ENCODE measurements around the gene PBXIP1.

Gene PBXIP1

GRCh38 chr1:154953611-154954038 lies 2.3 kb downstream of the PBXIP1 start:
- no peak for DNase-seq

DNA sequence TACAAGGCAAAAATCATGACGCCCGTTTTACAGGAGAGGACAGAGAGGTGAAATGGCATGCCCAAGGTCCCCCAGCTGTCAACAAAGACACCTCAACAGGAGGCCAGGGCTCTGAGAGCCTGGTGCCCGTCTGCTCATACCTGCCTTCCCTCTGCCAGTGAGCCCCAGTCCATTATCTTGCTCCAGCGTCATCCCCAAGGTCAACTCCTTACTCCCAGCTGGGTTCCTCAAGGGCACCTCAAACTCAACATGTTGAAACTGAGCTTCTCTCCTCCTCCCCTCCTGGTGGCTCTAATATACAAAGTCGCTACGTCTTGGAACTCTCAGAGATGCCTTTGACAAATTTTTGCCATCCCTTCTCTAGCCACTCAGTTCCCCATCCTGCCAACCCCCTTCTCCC lies 3.2 kb downstream of the PBXIP1 start:
- no peak for DNase-seq

GRCh38 chr1:154951901-154952657 lies 3.8 kb downstream of the PBXIP1 start:
- no peak for DNase-seq

GRCh38 chr1:154948079-154948478 lies 7.8 kb downstream of the PBXIP1 start:
- no peak for DNase-seq

- DNase-seq = no peak
Observed at GRCh38 chr1:154945962-154946850, 9.7 kb downstream of the PBXIP1 start.

DNA sequence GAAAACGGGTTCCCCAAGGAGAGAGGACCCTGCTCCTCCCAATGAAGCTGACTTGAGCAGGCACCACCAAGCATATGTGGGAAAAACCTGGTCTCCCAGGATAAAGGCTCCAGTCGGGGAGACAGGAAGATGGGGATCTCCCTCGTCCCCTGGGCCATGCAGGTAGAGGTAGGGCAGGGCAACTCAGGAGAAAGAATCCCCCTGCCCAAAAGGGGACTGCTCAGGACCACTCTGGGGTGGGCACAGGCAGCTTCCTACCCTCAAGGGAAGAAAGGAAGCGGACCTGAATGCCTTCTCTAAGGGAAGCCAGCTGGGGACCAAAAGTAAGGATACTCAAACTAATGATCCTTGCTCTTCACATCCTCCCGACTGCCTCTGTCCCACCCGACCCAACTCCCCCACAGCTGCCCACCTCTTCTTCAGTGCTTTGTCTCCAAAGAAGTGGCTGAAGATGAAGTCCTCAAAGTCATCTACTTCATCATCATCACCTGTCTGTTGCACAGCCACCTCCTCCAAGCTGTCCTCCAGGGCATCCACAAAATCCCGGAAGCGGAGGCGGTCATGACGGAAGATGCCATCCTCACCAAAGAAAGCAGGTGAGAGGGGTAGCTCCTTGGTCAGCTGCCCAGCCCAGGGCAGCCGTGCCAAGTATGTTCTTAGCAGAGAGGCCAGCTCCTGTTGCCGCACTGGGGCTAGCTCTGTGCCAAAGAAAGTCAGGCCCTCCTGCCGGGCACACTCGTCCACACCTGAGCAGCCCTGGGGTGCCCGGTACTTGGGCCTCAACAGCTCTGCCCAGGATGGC lies 10.5 kb downstream of the PBXIP1 start:
- DNase-seq = no peak

DNA sequence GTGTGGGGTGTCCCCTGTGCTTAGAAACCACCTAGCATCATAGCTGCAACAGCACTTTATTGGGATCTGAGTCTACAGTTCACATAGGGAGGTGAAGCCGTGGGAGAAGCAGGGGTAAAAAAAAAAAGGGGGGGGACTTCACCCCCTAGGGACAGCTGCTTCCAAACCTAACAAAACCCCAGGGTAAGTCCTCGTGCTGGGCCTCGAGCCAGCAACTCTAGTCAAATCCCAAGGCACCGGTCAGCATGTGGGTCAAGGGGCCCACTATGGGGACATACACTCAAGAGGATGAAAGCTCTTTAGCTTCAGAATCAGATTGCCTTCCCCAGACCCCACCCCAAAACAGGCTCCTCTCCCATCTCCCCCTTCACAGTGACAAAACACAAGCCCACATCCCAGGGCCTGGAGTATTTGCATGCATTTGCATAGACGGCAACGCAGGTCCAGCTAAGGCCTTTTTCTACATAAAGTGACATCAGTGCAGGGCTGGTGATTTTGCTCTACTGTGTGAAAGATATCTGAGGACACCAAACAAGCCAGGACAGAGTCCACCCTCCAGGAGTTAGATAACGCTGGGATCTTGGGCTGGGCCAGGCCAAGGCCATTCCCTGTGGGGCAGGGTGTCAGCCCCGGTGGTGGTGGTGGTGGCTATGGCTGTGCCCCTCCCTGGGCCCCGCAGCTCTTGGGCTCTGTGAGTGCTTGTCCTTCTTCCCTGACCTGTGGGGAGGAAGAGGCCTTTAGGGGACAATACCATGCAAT lies 11.3 kb downstream of the PBXIP1 start:
- no peak for DNase-seq

DNA sequence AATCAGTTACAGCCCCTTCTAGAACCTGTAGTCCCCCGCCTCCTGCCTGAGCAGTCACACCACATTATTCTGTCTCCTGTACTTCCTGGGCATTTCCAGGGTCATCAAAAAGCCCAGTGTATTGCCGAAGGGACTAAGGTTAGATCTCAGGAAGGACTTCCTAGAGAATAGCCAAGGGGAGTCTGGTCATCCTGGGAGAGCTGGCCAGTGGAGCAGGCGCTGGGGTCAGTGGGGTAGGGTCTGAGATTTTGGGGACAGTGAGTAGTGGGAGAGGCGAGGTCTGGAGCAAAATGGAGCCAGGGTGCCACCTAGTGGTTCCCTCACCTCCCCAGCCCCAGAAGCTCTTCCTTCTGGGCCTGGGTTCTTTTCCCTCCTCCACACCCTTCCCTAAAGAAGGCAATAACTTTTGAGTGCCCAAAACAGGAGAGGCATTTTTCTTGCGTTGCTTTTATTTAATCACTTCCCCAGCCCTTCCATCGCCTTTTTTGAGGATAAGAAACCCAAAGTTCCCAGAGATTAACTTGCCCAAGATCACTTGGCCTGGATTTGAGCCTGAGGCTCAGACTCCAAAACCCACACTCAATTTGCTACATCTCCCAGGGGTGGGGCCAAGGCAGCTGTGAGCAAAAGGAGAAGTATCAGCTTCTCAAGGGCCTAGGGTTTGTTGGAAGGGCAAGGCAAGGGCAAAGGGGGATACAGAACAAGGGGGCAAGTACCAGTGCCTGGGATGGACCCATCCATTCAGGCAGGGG lies 12.1 kb downstream of the PBXIP1 start:
- DNase-seq = peak in 1 of 2 experiments; percentile 34

DNA sequence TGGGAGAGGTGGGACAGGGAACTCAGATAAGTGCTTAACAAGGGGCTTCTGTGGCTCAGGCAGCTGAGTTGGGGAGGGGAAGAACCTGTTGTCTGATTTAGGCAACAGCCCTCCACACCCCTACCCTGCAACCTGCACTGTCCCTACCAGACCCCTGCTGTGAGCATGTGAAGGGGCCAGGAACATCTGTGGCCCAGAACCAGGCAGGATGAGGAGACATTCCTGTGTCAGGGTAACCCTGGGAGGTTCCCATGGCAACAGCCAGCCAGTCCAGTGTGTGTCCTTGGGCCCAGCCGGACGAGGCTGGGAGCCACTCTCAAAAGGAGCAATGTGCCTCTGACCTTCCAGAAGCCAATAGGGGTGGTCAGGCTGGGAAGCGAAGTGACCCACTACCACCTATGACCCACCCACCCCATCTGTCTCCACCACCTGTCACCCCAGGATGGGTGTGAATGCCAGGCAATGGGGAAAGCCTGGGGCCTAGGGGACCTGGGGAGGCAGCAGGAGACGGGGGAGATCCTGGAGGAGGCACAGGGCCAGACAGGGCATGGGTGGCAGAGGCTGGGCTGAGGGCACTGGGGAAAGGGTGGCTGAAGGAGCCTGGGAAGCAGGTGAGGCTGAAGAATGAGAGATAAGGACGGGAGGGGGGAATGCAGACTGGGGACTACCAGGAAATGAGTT lies 14.4 kb downstream of the PBXIP1 start:
- no peak for DNase-seq

DNA sequence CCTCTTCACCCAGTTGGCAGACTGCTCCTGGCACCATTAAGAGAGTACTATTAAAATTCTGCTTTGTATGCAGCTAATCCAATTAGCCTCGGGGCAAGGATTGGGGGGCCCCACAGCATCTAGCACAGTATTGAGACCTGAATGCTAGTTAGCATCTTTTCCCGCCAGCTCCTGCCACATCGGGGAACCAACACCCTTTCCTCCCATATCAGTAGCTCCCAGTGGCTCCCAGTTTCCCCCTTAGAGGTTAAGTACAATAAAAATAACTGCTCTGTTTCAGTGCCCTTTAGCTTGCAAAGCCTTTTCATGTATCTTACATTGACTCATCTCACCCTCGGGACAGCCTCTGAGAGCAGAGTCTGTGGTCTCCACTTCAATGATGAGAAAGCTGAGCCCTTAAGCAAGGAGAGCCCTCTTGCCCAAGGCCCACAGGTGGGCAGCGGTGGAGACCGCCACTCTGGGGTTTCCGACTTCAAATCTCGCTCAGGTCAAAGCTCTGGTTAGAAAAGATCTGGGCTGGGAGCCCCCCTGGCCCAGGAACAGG lies 15.2 kb downstream of the PBXIP1 start:
- DNase-seq = no peak

GRCh38 chr1:154940213-154940560 lies 15.7 kb downstream of the PBXIP1 start:
- no peak for DNase-seq

DNA sequence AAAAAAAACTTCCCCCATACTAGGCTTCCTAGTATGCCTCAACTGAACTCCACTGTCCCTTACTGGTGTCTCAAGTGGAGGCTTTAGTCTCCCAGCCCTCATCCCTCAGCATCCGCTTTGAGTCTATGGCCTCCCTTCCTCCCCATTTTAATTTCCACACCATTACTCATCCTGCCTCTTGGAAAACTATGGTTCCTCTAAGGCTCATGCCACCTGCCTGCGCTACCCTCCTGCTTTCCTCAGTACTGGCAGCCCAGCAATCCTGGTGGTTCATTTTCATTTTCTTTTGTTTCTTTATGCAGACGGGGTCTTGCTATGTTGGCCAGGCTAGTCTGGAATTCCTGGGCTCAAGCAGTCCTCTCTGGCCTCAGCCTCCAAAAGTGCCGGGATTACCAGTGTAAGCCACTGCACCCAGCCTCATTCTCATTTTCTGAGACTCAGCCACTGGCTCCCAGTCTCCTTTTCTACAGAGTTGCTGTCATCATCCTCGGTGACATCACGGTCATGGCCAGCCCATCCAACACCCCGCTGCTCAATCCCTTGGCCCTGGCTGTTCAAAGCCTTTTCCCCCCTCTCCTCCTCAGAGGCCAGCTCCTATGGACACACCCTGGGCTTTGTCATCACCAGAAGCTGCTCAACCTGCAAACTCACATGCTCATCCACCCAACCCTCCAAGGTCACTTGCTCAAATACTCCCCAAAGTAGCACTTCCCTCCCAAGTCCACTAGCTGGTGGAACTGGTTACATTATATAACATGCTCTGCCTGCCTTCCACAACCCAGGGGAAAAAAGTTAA lies 17.1 kb downstream of the PBXIP1 start:
- DNase-seq = no peak

- no peak for DNase-seq
Observed at GRCh38 chr1:154937988-154938386, 17.9 kb downstream of the PBXIP1 start.

DNA sequence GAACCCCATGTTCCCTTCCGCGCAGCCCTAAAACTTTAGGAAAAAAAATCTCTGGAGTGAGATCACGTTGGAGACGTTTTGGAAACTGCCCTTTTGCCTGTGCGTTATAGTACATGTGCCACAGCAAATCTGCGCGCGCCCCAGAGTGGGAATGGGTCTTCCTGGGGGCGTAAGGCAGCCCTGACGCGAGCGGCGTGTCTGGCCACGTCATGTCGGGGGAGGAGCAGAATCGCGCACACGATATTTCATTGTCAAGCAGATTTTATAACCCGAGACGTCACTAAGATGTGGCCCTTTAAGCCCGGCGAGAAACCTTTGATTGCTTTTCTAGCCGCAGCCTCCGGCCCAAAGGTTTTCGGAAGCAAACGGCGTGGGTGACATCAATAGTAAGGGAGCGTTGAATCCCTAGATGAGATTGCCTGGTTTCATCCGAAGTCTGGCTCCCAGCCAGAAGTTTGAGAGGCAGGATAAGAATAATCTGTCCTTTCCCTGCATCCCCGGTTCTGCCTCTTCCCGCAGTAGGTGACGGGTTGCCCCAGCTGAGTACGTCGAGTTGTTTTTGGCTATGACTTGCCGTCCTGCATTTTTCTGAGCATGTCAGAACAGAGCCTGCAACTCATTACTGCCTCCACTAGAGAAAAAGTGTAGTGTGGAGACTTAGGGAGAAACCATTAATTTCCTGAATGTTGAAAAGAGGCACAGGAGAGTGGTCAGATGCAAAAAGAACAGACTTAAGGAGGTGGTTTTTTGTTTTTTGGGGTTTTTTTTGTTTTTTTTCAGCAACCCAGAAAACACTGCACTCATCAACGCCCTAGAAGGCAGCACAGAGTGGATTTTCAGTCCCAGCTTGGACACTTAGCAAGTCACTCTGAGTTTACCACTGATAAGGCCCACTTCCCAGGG lies 18.6 kb downstream of the PBXIP1 start:
- DNase-seq = peak; percentile 82 to 91

DNA sequence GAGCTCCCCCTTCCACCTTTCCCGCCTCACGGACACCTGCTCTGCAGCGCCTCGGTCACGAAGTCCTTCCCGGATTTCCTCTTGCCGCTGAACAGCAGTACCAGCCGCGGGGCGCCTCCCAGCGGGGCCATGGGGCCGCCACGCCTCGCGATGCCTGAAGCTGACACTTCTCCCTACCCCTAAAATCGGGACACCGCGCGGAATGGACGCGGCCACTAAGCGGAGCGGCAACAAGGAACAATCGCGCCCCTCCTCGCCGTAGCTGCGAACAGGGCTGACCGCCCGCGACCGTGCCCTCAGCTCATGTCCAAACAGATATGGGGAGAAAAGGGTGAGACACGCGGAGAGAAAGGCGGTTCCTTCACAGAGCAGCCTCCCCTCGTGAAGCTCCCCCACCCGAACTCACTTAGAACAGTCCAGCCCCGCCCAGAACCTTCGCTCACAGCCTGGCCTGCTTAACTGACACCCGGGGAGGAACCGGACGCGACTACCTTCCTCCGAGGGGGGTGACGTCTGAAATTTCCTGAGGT lies 19.3 kb downstream of the PBXIP1 start, which contains the start of gene PMVK:
TSS of gene PMVK (minus strand) at position 165 of the 530 bp plus-strand sequence. CDS start at position 131, 34 bp downstream.
- peak; percentile 92 to 93 for DNase-seq

GRCh38 chr1:154935749-154936554 lies 19.9 kb downstream of the PBXIP1 start:
- DNase-seq = no peak

- DNase-seq = no peak
Observed at GRCh38 chr1:154934358-154934948, 21.4 kb downstream of the PBXIP1 start.

All from NCI-H1930 (cell line).